ENCODE measurements around the gene QKI.

DNA sequence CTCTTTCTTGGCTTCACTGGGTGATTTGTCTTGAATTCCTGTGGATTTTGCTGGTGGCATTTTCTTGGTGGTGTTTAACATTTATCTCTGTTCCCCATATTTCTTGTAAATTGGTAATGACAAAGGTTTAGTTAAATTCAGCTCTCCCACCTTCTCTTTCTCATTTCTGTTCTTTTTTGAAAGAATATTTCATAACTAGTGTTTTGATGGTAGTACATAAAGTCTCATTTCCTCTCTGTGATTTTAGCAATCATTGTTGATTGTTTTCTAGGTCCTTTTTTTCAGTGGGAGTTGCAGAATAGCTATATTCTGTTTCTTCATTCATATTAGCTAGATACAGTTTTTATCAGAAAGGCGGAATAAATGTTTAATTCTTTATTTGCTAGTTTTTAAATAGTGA is 73.1 kb downstream of the QKI start:
- TF ChIP-seq POLR2A (IDR thresholded peaks at IDR 0.05) (no peak), CTCF (IDR thresholded peaks at IDR 0.05) (no peak)

All from lower leg skin (tissue), 3 donors.